Muscle layer of duodenum (tissue), 2 donors: ENCODE results near the gene EPOP.

Experiments used
- H3K27ac ChIP-seq: one replicate; pipeline ENCODE4 v1.7.0; 2013; ENCODE audit warnings: mild to moderate bottlenecking, low read length
- H3K27me3 ChIP-seq: one replicate; pipeline ENCODE4 v1.7.0; 2013; ENCODE audit warnings: low read depth, mild to moderate bottlenecking, control low read depth, low read length
- H3K36me3 ChIP-seq, 2 donors: one replicate each; pipeline ENCODE4 v1.7.0; 2013; ENCODE audit warnings: low read length in 2 of 2, control low read depth in 1 of 2, mild to moderate bottlenecking in 1 of 2; ENCODE audit not compliant: insufficient read depth in 2 of 2, control insufficient read depth in 1 of 2
- H3K4me1 ChIP-seq, 2 donors: one replicate each; pipeline ENCODE4 v1.7.0; 2013; ENCODE audit warnings: low read length in 2 of 2, mild to moderate bottlenecking in 2 of 2, control low read depth in 1 of 2, moderate library complexity in 1 of 2; ENCODE audit not compliant: insufficient read depth in 2 of 2, control insufficient read depth in 1 of 2
- H3K4me3 ChIP-seq, 2 donors: one replicate each; pipeline ENCODE4 v1.7.0; 2013; ENCODE audit warnings: low read length in 2 of 2, low read depth in 1 of 2, mild to moderate bottlenecking in 1 of 2
- H3K9me3 ChIP-seq, 2 donors: one replicate each; pipeline ENCODE4 v1.7.0; 2013; ENCODE audit warnings: low read length in 2 of 2, control low read depth in 1 of 2, mild to moderate bottlenecking in 1 of 2; ENCODE audit not compliant: control insufficient read depth in 1 of 2
- donor health status: healthy.

Gene EPOP

DNA sequence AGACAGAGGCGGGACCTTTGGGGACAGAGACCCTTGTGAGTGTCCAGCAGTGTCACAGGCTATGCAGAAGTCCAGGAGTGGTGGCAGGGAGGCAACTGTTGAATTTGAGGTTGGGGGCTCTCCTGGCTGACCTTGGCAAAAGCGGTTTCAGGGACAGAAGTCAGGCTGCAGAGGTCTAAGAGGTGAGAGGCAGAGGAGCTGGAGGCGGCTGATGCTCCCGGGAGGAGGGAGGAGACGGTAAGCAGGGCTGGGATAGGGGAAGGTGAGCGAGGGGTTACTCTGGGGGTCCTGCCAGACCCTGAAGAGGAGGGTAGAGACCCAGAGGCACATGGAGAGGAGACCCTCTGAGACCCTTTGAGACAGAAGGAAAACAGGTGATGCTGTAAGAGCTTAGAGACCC lies 5.2 kb downstream of the EPOP start:
- H3K4me3 ChIP-seq: no peak overlapping the region
- peaks cover 0 to 12% of the 10 kb centered on the region in 2 donors for H3K4me1 ChIP-seq
- peaks cover 31% of the 10 kb centered on the region for H3K27me3 ChIP-seq
- no peaks in the 10 kb centered on the region for H3K36me3 ChIP-seq
- no peaks in the 10 kb centered on the region for H3K9me3 ChIP-seq
- H3K27ac ChIP-seq: no peak overlapping the region

GRCh38 chr17:38667787-38668122 lies 7.0 kb downstream of the EPOP start:
- Histone ChIP-seq H3K27me3 (peaks cover 27% of the 10 kb centered on the region), H3K4me3 (no peak overlapping the region), H3K9me3 (no peaks in the 10 kb centered on the region), H3K4me1 (no peaks in the 10 kb centered on the region), H3K27ac (no peak overlapping the region), H3K36me3 (no peaks in the 10 kb centered on the region)

DNA sequence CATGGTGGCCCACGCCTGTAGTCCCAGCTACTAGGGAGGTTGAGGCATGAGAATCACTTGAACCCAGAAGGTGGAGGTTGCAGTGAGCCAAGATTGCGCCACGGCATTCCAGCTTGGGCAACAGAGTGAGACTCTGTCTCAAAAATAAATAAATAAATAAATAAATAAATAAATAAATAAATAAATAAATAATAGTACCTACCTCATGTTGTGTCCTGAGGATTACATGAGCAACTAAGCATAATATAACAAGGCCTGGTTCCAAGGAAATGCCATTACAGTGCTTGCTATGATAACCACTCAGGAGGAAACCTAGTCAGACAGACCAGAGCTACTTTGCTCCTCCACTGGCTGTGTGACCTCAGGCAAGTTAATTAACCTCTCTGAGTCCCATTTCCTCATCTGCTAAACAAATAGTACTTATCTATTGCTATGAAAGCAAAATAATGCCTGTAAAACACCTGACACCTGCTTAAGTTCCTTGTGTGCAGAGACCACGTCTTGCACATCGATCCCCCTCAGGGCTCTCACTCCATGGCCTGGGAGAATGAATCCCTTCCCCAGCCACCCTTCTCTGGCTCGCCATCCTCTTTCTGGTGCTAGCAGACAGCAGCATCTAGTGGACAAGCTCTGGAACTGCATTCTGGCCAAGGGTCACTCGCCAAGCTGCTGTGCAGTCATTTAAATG lies 7.5 kb downstream of the EPOP start:
- Histone ChIP-seq H3K4me3 (no peak overlapping the region), H3K9me3 (no peaks in the 10 kb centered on the region), H3K27me3 (peaks cover 22% of the 10 kb centered on the region), H3K4me1 (no peaks in the 10 kb centered on the region), H3K27ac (no peak overlapping the region), H3K36me3 (no peaks in the 10 kb centered on the region)

DNA sequence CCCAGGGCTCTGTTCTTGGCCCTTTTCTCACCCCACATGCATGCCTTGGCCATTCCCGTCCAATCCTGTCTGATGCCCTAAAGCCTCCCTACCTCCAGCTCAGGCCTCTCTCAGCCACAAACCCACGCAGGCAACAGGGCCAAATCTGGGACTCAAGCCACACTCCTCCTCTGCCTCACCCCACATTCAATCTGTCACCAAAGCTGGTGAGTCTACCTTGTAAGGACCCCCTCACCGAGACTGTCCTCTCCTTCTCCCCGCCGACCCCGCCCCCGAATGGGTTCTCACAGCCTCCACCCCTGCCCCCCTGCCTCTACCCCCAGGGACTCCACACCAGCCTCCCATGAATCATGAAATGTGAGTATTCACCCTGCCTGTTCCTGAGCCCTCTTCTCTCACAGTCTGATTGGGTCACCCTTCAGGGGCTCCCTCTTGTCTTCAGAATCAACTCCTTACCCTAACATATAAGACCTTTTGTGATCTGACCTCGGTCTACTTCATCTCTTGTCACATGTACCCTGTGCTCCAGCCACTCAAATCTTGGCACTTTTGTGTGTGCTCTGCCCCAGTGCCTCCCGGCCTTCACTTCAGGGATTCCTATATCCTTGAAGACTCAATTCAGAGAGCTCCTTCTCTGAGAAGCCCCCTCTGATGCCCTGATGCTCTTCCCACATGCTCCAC lies 10.7 kb downstream of the EPOP start:
- peaks cover 4% of the 10 kb centered on the region for H3K27me3 ChIP-seq
- H3K36me3 ChIP-seq: no peaks in the 10 kb centered on the region
- H3K27ac ChIP-seq: no peak overlapping the region
- no peak overlapping the region for H3K4me3 ChIP-seq
- H3K4me1 ChIP-seq: no peaks in the 10 kb centered on the region
- H3K9me3 ChIP-seq: no peaks in the 10 kb centered on the region

DNA sequence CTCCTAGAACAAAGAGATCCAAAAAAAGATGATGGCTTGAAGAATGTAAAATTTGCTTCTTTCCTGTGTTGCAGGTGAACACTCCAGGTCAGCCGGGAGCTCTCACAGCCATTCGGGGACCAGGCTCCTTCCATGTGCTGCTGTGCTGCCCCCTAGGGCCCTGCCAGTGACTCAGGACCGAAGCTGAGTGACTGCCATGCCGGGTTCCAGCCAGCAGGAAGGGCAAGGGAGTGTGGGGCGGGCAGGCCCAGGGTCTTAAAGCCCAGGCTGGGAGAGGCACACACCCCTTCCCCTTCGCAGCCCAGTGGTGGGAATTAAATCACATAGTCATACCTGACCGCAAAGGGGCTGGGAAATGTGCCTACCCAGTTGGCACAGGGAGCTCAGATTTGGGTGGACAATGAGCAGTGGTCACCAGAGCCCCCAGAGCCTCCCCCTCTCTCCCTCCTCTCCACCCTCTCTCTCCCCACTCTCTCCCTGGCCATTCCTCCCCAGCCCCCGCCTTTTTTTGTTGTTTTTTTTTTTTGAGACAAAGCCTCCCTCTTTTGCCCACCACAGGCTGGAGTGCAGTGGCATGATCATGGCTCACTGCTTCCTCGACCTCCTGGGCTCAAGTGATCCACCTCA lies 11.5 kb downstream of the EPOP start:
- H3K36me3 ChIP-seq: no peaks in the 10 kb centered on the region
- H3K9me3 ChIP-seq: no peaks in the 10 kb centered on the region
- no peak overlapping the region for H3K4me3 ChIP-seq
- no peak overlapping the region for H3K27ac ChIP-seq
- no peaks in the 10 kb centered on the region for H3K4me1 ChIP-seq
- no peaks in the 10 kb centered on the region for H3K27me3 ChIP-seq

GRCh38 chr17:38660097-38661025 lies 14.4 kb downstream of the EPOP start:
- Histone ChIP-seq H3K4me3 (no peak overlapping the region), H3K9me3 (no peaks in the 10 kb centered on the region), H3K27ac (no peak overlapping the region), H3K4me1 (peaks cover 0 to 5% of the 10 kb centered on the region in 2 donors), H3K27me3 (peaks cover 4% of the 10 kb centered on the region), H3K36me3 (no peaks in the 10 kb centered on the region)

- H3K9me3 ChIP-seq: no peaks in the 10 kb centered on the region
- H3K4me1 ChIP-seq: peaks cover 0 to 5% of the 10 kb centered on the region in 2 donors
- no peak overlapping the region for H3K27ac ChIP-seq
- H3K4me3 ChIP-seq: no peak overlapping the region
- H3K36me3 ChIP-seq: no peaks in the 10 kb centered on the region
- peaks cover 4% of the 10 kb centered on the region for H3K27me3 ChIP-seq
Observed at GRCh38 chr17:38659415-38659814, 15.3 kb downstream of the EPOP start.

- Histone ChIP-seq H3K9me3 (no peaks in the 10 kb centered on the region), H3K36me3 (no peaks in the 10 kb centered on the region), H3K27me3 (peaks cover 4% of the 10 kb centered on the region), H3K27ac (no peak overlapping the region), H3K4me3 (no peak overlapping the region), H3K4me1 (peaks cover 0 to 5% of the 10 kb centered on the region in 2 donors)
Observed at GRCh38 chr17:38658741-38659345, 15.9 kb downstream of the EPOP start.

- Histone ChIP-seq H3K36me3 (no peaks in the 10 kb centered on the region), H3K27ac (no peak overlapping the region), H3K9me3 (no peaks in the 10 kb centered on the region), H3K4me3 (no peak overlapping the region), H3K4me1 (peaks cover 0 to 7% of the 10 kb centered on the region in 2 donors), H3K27me3 (peaks cover 8% of the 10 kb centered on the region)
Observed at GRCh38 chr17:38657824-38658740, 16.7 kb downstream of the EPOP start.
